ENCODE data around the gene WEE2. TPM values are rescaled to one million over a fixed set of nuclear protein-coding genes. Genes with fewer than 3 reads are reported as not detected.
"Not testable (repeated sequence)": the region's sequence is repeated elsewhere in the genome, so short reads cannot be mapped to it uniquely, and the experiment has no call there.

The WEE2 gene
- total and polyA plus RNA-seq, 12 donors = 0.03 to 0.09 (median 0.06) TPM; not detected in 9

GRCh38 chr7:141754939-141755338 is 46.8 kb downstream of the WEE2 start:
- no peak for DNase-seq
- intact Hi-C loops (cut with DNase I) = no loop called here
- Histone ChIP-seq H3K4me1 (replicated peaks in 1 of 2) (no peaks in the 10 kb centered on the region), H3K9me3 (replicated peaks in 1 of 3) (peaks cover 0 to 17% (median 0%) of the 10 kb centered on the region in 3 donors), H3K27ac (no peak overlapping the region), H3K36me3 (replicated peaks in 1 of 2) (peaks cover 0 to 45% of the 10 kb centered on the region in 2 donors), H3K27me3 (no peaks in the 10 kb centered on the region), H3K4me3 (no peak overlapping the region)
- TF ChIP-seq CTCF (IDR thresholded peaks at IDR 0.05) (peak; percentile 10 to 46 (median 35)), POLR2A (IDR thresholded peaks at IDR 0.05) (no peak)
- WGBS, 4 donors = 85 to 96% (median 89%) methylated on average over 5 to 6 of the region's 6 CpGs

- H3K4me1 ChIP-seq (replicated peaks in 1 of 2) = no peaks in the 10 kb centered on the region
- H3K4me3 ChIP-seq = no peak within 1 kb of the TSS
- TF ChIP-seq POLR2A (IDR thresholded peaks at IDR 0.05) (no peak), CTCF (IDR thresholded peaks at IDR 0.05) (no peak)
- intact Hi-C loops (cut with DNase I) = no loop called here
- DNase-seq = no peak
- no peak within 1 kb of the TSS for H3K27ac ChIP-seq
- no peaks in the 10 kb centered on the region for H3K27me3 ChIP-seq
- WGBS, 4 donors = 85 to 100% (median 98%) methylated on average over 3 of the region's 3 CpGs
- H3K36me3 ChIP-seq (replicated peaks in 1 of 2) = peaks cover 0 to 28% of the 10 kb centered on the region in 2 donors
- H3K9me3 ChIP-seq (replicated peaks in 1 of 3) = no peaks in the 10 kb centered on the region
These were observed 55.6 kb downstream of the WEE2 start, which contains the start of gene TAS2R3 for GRCh38 chr7:141763797-141764196. TSS of gene TAS2R3 (plus strand) at chr7:141764097. CDS start at chr7:141764159, 62 bp downstream.

GRCh38 chr7:141770083-141770583 is 62.0 kb downstream of the WEE2 start:
- H3K27me3 ChIP-seq; H3K4me1 ChIP-seq (replicated peaks in 1 of 2); H3K4me3 ChIP-seq; H3K36me3 ChIP-seq (replicated peaks in 1 of 2); intact Hi-C loops (cut with DNase I); DNase-seq; H3K27ac ChIP-seq; H3K9me3 ChIP-seq (replicated peaks in 1 of 3): not testable (repeated sequence)
- 92 to 98% (median 98%) methylated on average over 3 of the region's 3 CpGs for WGBS, 4 donors

- Histone ChIP-seq H3K4me1 (replicated peaks in 1 of 2) (no peaks in the 10 kb centered on the region), H3K36me3 (replicated peaks in 1 of 2) (peaks cover 0 to 4% of the 10 kb centered on the region in 2 donors), H3K4me3 (no peak within 1 kb of the TSS), H3K9me3 (replicated peaks in 1 of 3) (no peaks in the 10 kb centered on the region), H3K27me3 (no peaks in the 10 kb centered on the region), H3K27ac (no peak within 1 kb of the TSS)
- intact Hi-C loops (cut with DNase I) = no loop called here
- 95 to 100% (median 98%) methylated on average over 1 of the region's 1 CpG for WGBS, 4 donors
- TF ChIP-seq POLR2A (IDR thresholded peaks at IDR 0.05) (no peak), CTCF (IDR thresholded peaks at IDR 0.05) (no peak)
- no peak for DNase-seq
These were observed 68.2 kb downstream of the WEE2 start, which contains the start of gene TAS2R4 for GRCh38 chr7:141776374-141776773. TSS of gene TAS2R4 (plus strand) at chr7:141776674. CDS start at chr7:141778489, 1,815 bp downstream.

Small RNAs within 50 kb of the gene (small RNA-seq; reads per million reads assigned to genes)
- 0 reads per million in 2 donors for gene RNU1-82P

Other genes starting within 250 kb of the WEE2 start
- 10 to 100 TPM; 23.9 to 89.9 (median 29.3) TPM for gene AGK, start 156.9 kb upstream of the WEE2 start, total RNA-seq
- 10 to 100 TPM; 11.1 to 39.6 (median 17.4) TPM for gene AGK, start 156.9 kb upstream of the WEE2 start, polyA plus RNA-seq
- gene DENND11, start 6.2 kb upstream of the WEE2 start, total RNA-seq = 10 to 100 TPM in 7 of 9 donors, 1 to 10 TPM in 2; 8.3 to 19.3 (median 14.0) TPM
- gene DENND11, start 6.2 kb upstream of the WEE2 start, polyA plus RNA-seq = 1 to 10 TPM; 2.7 to 6.2 (median 3.6) TPM
- gene SSBP1, start 30.0 kb downstream of the WEE2 start, total RNA-seq = 100 to 1,000 TPM in 7 of 9 donors, 10 to 100 TPM in 2; 87.0 to 276 (median 121) TPM
- 100 to 1,000 TPM in 2 of 3 donors, 10 to 100 TPM in 1; 91.4 to 316 (median 163) TPM for gene SSBP1, start 30.0 kb downstream of the WEE2 start, polyA plus RNA-seq
- gene TAS2R3, start 55.7 kb downstream of the WEE2 start, total RNA-seq = 1 to 10 TPM in 4 of 9 donors, under 1 TPM in 4, not detected in 1; 0.28 to 5.0 (median 1.3) TPM
- gene TAS2R3, start 55.7 kb downstream of the WEE2 start, polyA plus RNA-seq = not detected
- gene TAS2R4, start 68.3 kb downstream of the WEE2 start, total RNA-seq = 1 to 10 TPM in 2 of 9 donors, under 1 TPM in 6, not detected in 1; 0.22 to 5.2 (median 0.47) TPM
- under 1 TPM; 0.24 to 0.56 (median 0.31) TPM for gene TAS2R4, start 68.3 kb downstream of the WEE2 start, polyA plus RNA-seq
- gene TAS2R5, start 81.9 kb downstream of the WEE2 start, total RNA-seq = 1 to 10 TPM in 2 of 9 donors, under 1 TPM in 5, not detected in 2; 0.43 to 4.5 (median 0.61) TPM
- under 1 TPM; 0.31 to 0.47 (median 0.32) TPM for gene TAS2R5, start 81.9 kb downstream of the WEE2 start, polyA plus RNA-seq
- not detected for gene PRSS37, start 133.1 kb downstream of the WEE2 start, total RNA-seq
- not detected for gene PRSS37, start 133.1 kb downstream of the WEE2 start, polyA plus RNA-seq
- gene OR9A4, start 208.0 kb downstream of the WEE2 start, total RNA-seq = under 1 TPM in 1 of 9 donors, not detected in 8; 0.11 TPM
- not detected for gene OR9A4, start 208.0 kb downstream of the WEE2 start, polyA plus RNA-seq
- 1 to 10 TPM in 5 of 9 donors, under 1 TPM in 3, not detected in 1; 0.17 to 5.8 (median 2.0) TPM for gene CLEC5A, start 238.6 kb downstream of the WEE2 start, total RNA-seq
- gene CLEC5A, start 238.6 kb downstream of the WEE2 start, polyA plus RNA-seq = 1 to 10 TPM; 1.1 to 3.1 (median 1.7) TPM